GM13977 (cell line): ENCODE measurements around the gene EPB41L4A.

Experiments
- DNase-seq: peaks from one replicate; pipeline ENCODE4 v3.0.0; 2012; ENCODE audit warnings: low spot score
- CTCF ChIP-seq: IDR thresholded peaks from 2 replicates; pipeline ENCODE4 v1.5.1; 2012; ENCODE audit warnings: mild to moderate bottlenecking, control low read depth; ENCODE audit not compliant: insufficient read depth; ENCODE audit errors: extremely low read depth, missing control alignments
- in situ Hi-C: fragments of 300-500 bp; cut with MboI; formaldehyde crosslinking; loops from one replicate; pipeline ENCODE4 v1.12.0; 2022; ENCODE audit warnings: low sequenced_read_pairs, low pct_unique_long_range_greater_than_20kb, mixed read lengths, inconsistent platforms; ENCODE audit not compliant: unreplicated experiment

EPB41L4A gene

GRCh38 chr5:112350626-112351025, 68.5 kb downstream of the EPB41L4A start:
- DNase-seq, result no peak
- TF ChIP-seq CTCF, result no peak
- in situ Hi-C loops, result no loop called here

- no peak for DNase-seq
Measured at GRCh38 chr5:112349371-112349770, 69.7 kb downstream of the EPB41L4A start.

GRCh38 chr5:112348915-112349314, 70.2 kb downstream of the EPB41L4A start:
- in situ Hi-C loops, result no loop called here
- DNase-seq, result no peak
- TF ChIP-seq CTCF, result no peak

More at GRCh38 chr5:112349371-112349770, 69.7 kb downstream of the EPB41L4A start:
- in situ Hi-C loops, result no loop called here
- TF ChIP-seq CTCF, result no peak

DNA sequence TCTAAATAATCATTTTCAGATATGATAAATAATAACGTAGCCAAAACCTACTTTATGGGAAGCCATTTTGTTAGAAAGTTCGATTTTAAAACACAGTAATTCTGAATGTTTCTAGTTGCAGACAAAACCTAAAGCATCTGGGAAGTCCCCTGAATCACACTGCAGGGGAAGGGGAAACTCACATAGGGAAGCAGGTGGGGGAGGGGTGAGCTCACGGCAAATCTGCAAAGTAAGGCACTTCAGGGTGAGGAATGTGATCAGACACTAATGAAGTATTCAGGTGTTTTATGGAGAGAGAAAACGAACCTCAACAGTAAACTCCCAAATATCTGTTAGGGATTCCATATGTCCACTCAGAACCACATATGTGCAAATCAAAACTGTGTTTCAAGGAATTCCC, 70.7 kb downstream of the EPB41L4A start:
- no peak for TF ChIP-seq CTCF
- DNase-seq, result no peak
- in situ Hi-C loops, result no loop called here

GRCh38 chr5:112346411-112347044, 72.5 kb downstream of the EPB41L4A start:
- no peak for TF ChIP-seq CTCF
- in situ Hi-C loops, result no loop called here
- DNase-seq, result no peak

- in situ Hi-C loops, result no loop called here
- TF ChIP-seq CTCF, result no peak
- DNase-seq, result no peak
Measured at GRCh38 chr5:112344540-112344939, 74.5 kb downstream of the EPB41L4A start.
